A549 (cell line): ENCODE results near the gene SFT2D1. TPM values are rescaled to one million over a fixed set of nuclear protein-coding genes. Genes with fewer than 3 reads are reported as not detected.
A peak's percentile ranks its signal among the peaks of the same experiment; 100 is the strongest.
"Not testable (repeated sequence)": the region's sequence is repeated elsewhere in the genome, so short reads cannot be mapped to it uniquely, and the experiment has no call there.

ENCODE experiments used
- ATAC-seq, 2 experiments: fragments of 200-7000 bp in 1 of 2; fragments of >200 bp in 1 of 2; cut with Nextera tagmentation in 1 of 2; cut with Tn5 transposase in 1 of 2; 3 replicates each; pipeline versions ENCODE4 v1.8.0 to v1.9.1; 2018 to 2020; ENCODE audit warnings: mild to moderate bottlenecking in 1 of 2, moderate library complexity in 1 of 2
- CTCF ChIA-PET: fragments of 300-600 bp; sonication (Branson Sonifier 250); formaldehyde crosslinking; extraction: SDS; loops from one replicate; lab custom pipeline; 2021; ENCODE audit warnings: antibody characterized with exemption, inconsistent platforms; lab: Yijun Ruan, JAX
- POLR2A ChIA-PET: fragments of 350-600 bp; formaldehyde crosslinking; extraction: SDS; loops from one replicate; lab custom pipeline; 2021; ENCODE audit warnings: antibody characterized with exemption, inconsistent platforms; lab: Yijun Ruan, JAX
- DNase-seq, 2 experiments: peaks; one replicate each; pipeline versions ENCODE4 v3.0.0 to v3.0.0-alpha.2; 2011 to 2016; ENCODE audit warnings: low read depth in 1 of 2, low spot score in 1 of 2
- FAIRE-seq: peaks from 2 replicates; lab custom pipeline; 2011; peaks lifted over from hg19 to GRCh38; lab: Jason Lieb, UNC
- H3K27ac ChIP-seq, 2 experiments: fragments of >200 bp; sonication (Bioruptor Twin); formaldehyde crosslinking; 3 replicates each; pipeline ENCODE4 v1.5.1; 2016 to 2017
- H3K4me1 ChIP-seq: fragments of >200 bp; sonication (Bioruptor Twin); formaldehyde crosslinking; 3 replicates; pipeline ENCODE4 v1.6.1; 2016
- H3K4me2 ChIP-seq: fragments of >200 bp; sonication (Bioruptor Twin); formaldehyde crosslinking; 3 replicates; pipeline ENCODE4 v1.6.1; 2016
- H3K4me3 ChIP-seq: fragments of >200 bp; sonication (Bioruptor Twin); formaldehyde crosslinking; 3 replicates; pipeline ENCODE4 v1.5.1; 2016
- H3K9me3 ChIP-seq: fragments of >200 bp; sonication (Bioruptor Twin); formaldehyde crosslinking; 3 replicates; pipeline ENCODE4 v1.6.1; 2016
- ATOH8 ChIP-seq: fragments of 250-450 bp; sonication (Bioruptor Pico); IDR thresholded peaks from 2 replicates; pipeline ENCODE4 v1.5.0; 2020; ENCODE audit warnings: low read depth, mild to moderate bottlenecking, moderate library complexity
- CBX2 ChIP-seq: fragments of 200-600 bp; sonication (generic); IDR thresholded peaks from 2 replicates; pipeline ENCODE4 v1.6.1; 2016; ENCODE audit warnings: low read depth, mild to moderate bottlenecking, borderline replicate concordance
- CEBPB ChIP-seq, 2 experiments: fragments of >200 bp in 1 of 2; sonication (Bioruptor Twin) in 1 of 2; formaldehyde crosslinking in 1 of 2; IDR thresholded peaks; 2 replicates each; pipeline ENCODE4 v1.6.1; 2012 to 2016
- CTCF ChIP-seq: fragments of >200 bp; sonication (Bioruptor Twin); formaldehyde crosslinking; IDR thresholded peaks from 3 replicates; pipeline ENCODE4 v1.5.1; 2016
- EHF ChIP-seq: fragments of 250-450 bp; sonication (Bioruptor Pico); IDR thresholded peaks from 2 replicates; pipeline ENCODE4 v1.5.0; 2020; ENCODE audit warnings: mild to moderate bottlenecking
- ESRRA ChIP-seq: fragments of 150-350 bp; IDR thresholded peaks from 2 replicates; pipeline ENCODE4 v1.6.1; 2014; ENCODE audit warnings: mild to moderate bottlenecking, low read length, borderline replicate concordance
- FOXS1 ChIP-seq: fragments of 250-450 bp; sonication (Bioruptor Pico); IDR thresholded peaks from 2 replicates; pipeline ENCODE4 v1.5.0; 2020; ENCODE audit warnings: mild to moderate bottlenecking, moderate library complexity
- HDAC2 ChIP-seq: fragments of 200-600 bp; sonication (generic); IDR thresholded peaks from 2 replicates; pipeline ENCODE4 v1.6.1; 2016
- HEYL ChIP-seq: fragments of 250-450 bp; sonication (Bioruptor Pico); IDR thresholded peaks from 2 replicates; pipeline ENCODE4 v1.8.0; 2021; ENCODE audit warnings: mild to moderate bottlenecking, moderate library complexity
- HMGXB4 ChIP-seq: fragments of 250-450 bp; sonication (Bioruptor Pico); IDR thresholded peaks from 2 replicates; pipeline ENCODE4 v1.5.0; 2021; ENCODE audit warnings: mild to moderate bottlenecking, moderate library complexity, borderline replicate concordance
- JUN ChIP-seq, 2 experiments: fragments of >200 bp; sonication (Bioruptor Twin); formaldehyde crosslinking; IDR thresholded peaks; 2 replicates in 1 of 2; 3 replicates in 1 of 2; pipeline ENCODE4 v1.6.1; 2016 to 2017
- KDM5A ChIP-seq: fragments of 200-600 bp; sonication (generic); IDR thresholded peaks from 2 replicates; pipeline ENCODE4 v1.6.1; 2016; ENCODE audit warnings: antibody characterized with exemption, mild to moderate bottlenecking
- NPAS2 ChIP-seq: fragments of 250-450 bp; sonication (Bioruptor Pico); IDR thresholded peaks from 2 replicates; pipeline ENCODE4 v1.8.0; 2022; ENCODE audit warnings: mild to moderate bottlenecking, moderate library complexity, borderline replicate concordance
- POLR2A ChIP-seq: IDR thresholded peaks from 2 replicates; pipeline ENCODE4 v1.6.1; 2012; ENCODE audit warnings: mild to moderate bottlenecking, low read length
- RARB ChIP-seq: fragments of 250-450 bp; sonication (Bioruptor Pico); IDR thresholded peaks from 2 replicates; pipeline ENCODE4 v1.8.0; 2021; ENCODE audit warnings: mild to moderate bottlenecking, moderate library complexity
- RCOR1 ChIP-seq: fragments of 150-350 bp; IDR thresholded peaks from 2 replicates; pipeline ENCODE4 v1.6.1; 2014; ENCODE audit warnings: antibody characterized with exemption, low read length, low read depth
- RFX5 ChIP-seq: fragments of 450-650 bp; IDR thresholded peaks from 2 replicates; pipeline ENCODE4 v1.7.1; 2014; ENCODE audit warnings: antibody characterized with exemption, mild to moderate bottlenecking, moderate library complexity
- SMC3 ChIP-seq: fragments of >200 bp; sonication (Bioruptor Twin); formaldehyde crosslinking; IDR thresholded peaks from 3 replicates; pipeline ENCODE4 v1.6.1; 2018; ENCODE audit warnings: inconsistent platforms
- TP53 ChIP-seq: fragments of 250-450 bp; sonication (Bioruptor Pico); IDR thresholded peaks from 2 replicates; pipeline ENCODE4 v1.5.0; 2021; ENCODE audit warnings: mild to moderate bottlenecking, moderate library complexity
- ZC3H11A ChIP-seq: fragments of 450-650 bp; IDR thresholded peaks from 2 replicates; pipeline ENCODE4 v1.6.1; 2014; ENCODE audit warnings: antibody characterized with exemption, mild to moderate bottlenecking
- ZFP36 ChIP-seq: fragments of 450-650 bp; IDR thresholded peaks from 2 replicates; pipeline ENCODE4 v1.6.1; 2014; ENCODE audit warnings: borderline replicate concordance; ENCODE audit not compliant: partially characterized antibody
- WGBS: methylation state at CpG from one replicate; pipeline ENCODE4 v1.1.6; 2017; ENCODE audit errors: missing lambda C conversion rate; 5-methylcytosine and 5-hydroxymethylcytosine counted together
- polyA plus RNA-seq, 4 experiments: library from polyadenylated mRNA; depleted of rRNA in 3 of 4; stranded (reverse); fragments of >200 nt; fragmentation: RNase III in 1 of 4; extraction: RNeasy Plus Mini Kit Qiagen cat#74134 plus additional on column Dnase treatment in 1 of 4; gene quantifications; 2 replicates in 3 of 4; 3 replicates in 1 of 4; pipeline ENCODE4 v1.2.3, GENCODE V29; 2011 to 2017
- TF ChIP-seq, protein P1 (sequence below): fragments of >200 bp; sonication (Bioruptor Twin); formaldehyde crosslinking; IDR thresholded peaks from 3 replicates; pipeline ENCODE4 v1.6.1; 2016
- TF ChIP-seq, protein P2 (sequence below): IDR thresholded peaks from 2 replicates; pipeline ENCODE4 v1.6.1; 2012

The SFT2D1 gene
- polyA plus RNA-seq, 2 of the 4 experiments (the other 2 are of a cell fraction): 48.1 to 74.4 TPM

DNA sequence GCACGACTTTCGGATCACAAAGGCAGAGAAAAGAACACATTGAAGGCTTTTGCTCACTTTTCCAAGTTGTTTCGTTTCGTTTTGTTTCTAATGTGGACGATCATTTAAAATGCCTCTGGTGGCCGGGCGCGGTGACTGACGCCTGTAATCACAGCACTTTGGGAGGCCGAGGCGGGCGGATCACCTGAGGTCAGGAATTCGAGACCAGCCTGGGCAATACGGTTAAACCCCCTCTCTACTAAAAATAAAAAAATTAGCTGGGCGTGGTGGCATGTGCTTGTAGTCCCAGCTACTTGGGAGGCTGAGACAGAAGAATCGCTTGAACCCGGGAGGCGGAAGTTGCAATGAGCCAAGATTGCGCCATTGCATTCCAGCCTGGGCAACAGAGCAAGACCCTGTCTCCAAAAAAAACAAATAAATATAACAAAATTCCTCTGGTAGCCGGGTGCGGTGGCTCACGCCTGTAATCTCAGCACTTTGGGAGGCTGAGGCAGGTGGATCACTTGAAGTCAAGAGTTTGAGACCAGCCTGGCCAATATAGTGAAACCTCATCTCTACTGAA is 41.5 kb upstream of the SFT2D1 start:
- ATAC-seq: peak in 1 of 2 experiments; percentile 7; a peak in 1 of 6 replicates
- Histone ChIP-seq H3K4me3 (peak overlapping the region; percentile 82), H3K4me2 (peak overlapping the region; percentile 91), H3K27ac (peak overlapping the region; percentile 74 to 91; a peak in 5 of 6 replicates)
- TF ChIP-seq CEBPB (IDR thresholded peaks at IDR 0.05): 0 out of 4 replicates have a peak, but pooled peaks of 1 of the 2 experiments have one; percentile 30
- H3K9me3 ChIP-seq, POLR2A ChIA-PET, FAIRE-seq, H3K4me1 ChIP-seq: not testable (repeated sequence)
- DNase-seq: peak in 1 of 2 experiments; percentile 14
- CTCF ChIA-PET: interaction anchor here (0.9 to 1.1 kb wide), 2 partner anchors 9 to 17 kb away, joined by 3 read pairs; no protein-coding TSS in a partner anchor
- 32% methylated on average over 21 of the region's 22 CpGs for WGBS

DNA sequence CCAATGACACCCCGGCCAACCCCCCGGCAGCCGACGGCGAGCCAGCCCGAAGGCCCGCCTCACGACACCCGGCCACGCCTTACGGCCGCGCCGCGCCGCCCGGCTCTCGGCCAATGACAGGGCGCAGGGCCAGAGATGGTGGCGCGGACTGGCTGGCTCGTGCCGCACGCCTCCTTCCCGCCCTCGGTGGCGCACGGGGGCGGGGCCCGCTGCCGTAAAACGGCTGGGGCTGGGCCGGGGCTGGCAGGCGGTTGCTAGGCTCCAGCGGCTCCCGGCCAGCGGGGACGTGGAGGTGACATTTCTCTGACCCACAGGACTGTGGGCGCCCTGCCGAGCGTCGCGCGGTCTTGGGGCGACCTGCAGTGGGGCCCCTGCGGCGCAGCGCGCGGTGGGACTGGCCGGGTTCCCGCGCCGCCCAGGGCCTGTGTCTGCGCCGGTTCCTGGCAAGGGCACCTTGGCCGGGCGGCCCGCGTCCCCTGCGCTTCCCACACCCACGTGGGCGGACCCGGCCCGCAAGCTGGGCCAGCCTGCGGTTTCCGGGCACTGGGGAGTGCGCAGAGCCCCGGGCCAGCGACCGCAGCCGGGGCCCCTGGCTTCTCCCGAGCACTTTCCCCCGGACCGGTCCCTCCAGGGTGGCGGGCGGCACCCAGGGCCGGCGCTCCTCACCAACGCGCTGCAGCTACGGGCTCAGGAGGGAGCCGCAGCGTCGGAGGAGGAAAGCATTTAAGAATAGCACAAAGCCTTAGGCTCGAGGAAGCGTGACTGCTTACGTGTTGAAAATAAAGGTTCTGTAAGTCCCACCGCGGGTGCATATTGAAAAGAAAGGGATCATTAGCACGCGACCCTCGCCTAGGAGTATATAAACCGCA is 40.8 kb upstream of the SFT2D1 start, which contains the start of gene MPC1:
Gene MPC1, minus strand, starts transcription at position 8 of the 869 bp plus-strand sequence. CDS start 64 bp downstream, outside the sequence.
- DNase-seq (peak; percentile 87 to 93), FAIRE-seq (no peak), ATAC-seq (peak; percentile 97 to 98)
- Histone ChIP-seq H3K4me2 (peak within 1 kb of the TSS; percentile 91), H3K27ac (peak within 1 kb of the TSS; percentile 74 to 91), H3K4me3 (peak within 1 kb of the TSS; percentile 82), H3K9me3 (no peaks in the 10 kb centered on the region), H3K4me1 (peaks cover 3% of the 10 kb centered on the region; the same call in 1 of the 3 replicates)
- ChIA-PET CTCF (interaction anchor here (0.9 to 1.1 kb wide), 2 partner anchors 9 to 16 kb away, joined by 3 read pairs; no protein-coding TSS in a partner anchor), POLR2A (interaction anchor here (0.5 kb wide), 1 partner anchor 224 kb away, joined by 3 read pairs; no protein-coding TSS in a partner anchor)
- TF ChIP-seq TP53: no peak
- TF ChIP-seq, protein P1, sequence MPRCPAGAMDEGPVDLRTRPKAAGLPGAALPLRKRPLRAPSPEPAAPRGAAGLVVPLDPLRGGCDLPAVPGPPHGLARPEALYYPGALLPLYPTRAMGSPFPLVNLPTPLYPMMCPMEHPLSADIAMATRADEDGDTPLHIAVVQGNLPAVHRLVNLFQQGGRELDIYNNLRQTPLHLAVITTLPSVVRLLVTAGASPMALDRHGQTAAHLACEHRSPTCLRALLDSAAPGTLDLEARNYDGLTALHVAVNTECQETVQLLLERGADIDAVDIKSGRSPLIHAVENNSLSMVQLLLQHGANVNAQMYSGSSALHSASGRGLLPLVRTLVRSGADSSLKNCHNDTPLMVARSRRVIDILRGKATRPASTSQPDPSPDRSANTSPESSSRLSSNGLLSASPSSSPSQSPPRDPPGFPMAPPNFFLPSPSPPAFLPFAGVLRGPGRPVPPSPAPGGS: 0 out of 3 replicates have a peak, but pooled peaks have one; percentile 50
- TF ChIP-seq, protein P2, sequence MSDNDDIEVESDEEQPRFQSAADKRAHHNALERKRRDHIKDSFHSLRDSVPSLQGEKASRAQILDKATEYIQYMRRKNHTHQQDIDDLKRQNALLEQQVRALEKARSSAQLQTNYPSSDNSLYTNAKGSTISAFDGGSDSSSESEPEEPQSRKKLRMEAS: peak; percentile 32; the same call in 1 of the 2 replicates
- peak in 1 of 2 experiments; percentile 47; a peak in 2 of 5 replicates for TF ChIP-seq JUN (IDR thresholded peaks at IDR 0.05)
- TF ChIP-seq ESRRA: peak; percentile 41; the same call in 1 of the 2 replicates
- no peak for TF ChIP-seq ATOH8 (CRISPR knock-in tag)
- peak; percentile 61 for TF ChIP-seq RFX5
- TF ChIP-seq EHF: no peak
- TF ChIP-seq NPAS2 (CRISPR knock-in tag): no peak
- TF ChIP-seq HEYL (CRISPR knock-in tag): no peak
- TF ChIP-seq POLR2A: peak; percentile 53
- TF ChIP-seq FOXS1 (CRISPR knock-in tag): no peak
- no peak for TF ChIP-seq HDAC2
- WGBS: 3% methylated on average over 9 of the region's 94 CpGs

- DNase-seq (no peak), FAIRE-seq (no peak), ATAC-seq (no peak; a peak in 3 of 6 replicates)
- H3K4me2 ChIP-seq: peak overlapping the region; percentile 88
- TF ChIP-seq CBX2 (no peak), CTCF (no peak), HMGXB4 (CRISPR knock-in tag) (no peak), RARB (CRISPR knock-in tag) (no peak), RCOR1 (no peak), SMC3 (no peak), ZFP36 (no peak), RFX5 (no peak), ZC3H11A (no peak), KDM5A (no peak)
- TF ChIP-seq, protein P2: no peak
- POLR2A ChIA-PET: no interaction called here
- H3K4me3 ChIP-seq: peak overlapping the region; percentile 82
- peak overlapping the region; percentile 52 to 82; a peak in 4 of 6 replicates for H3K27ac ChIP-seq
- no CpG with 5 or more reads among the region's 46 CpGs for whole genome bisulfite sequencing
- CTCF ChIA-PET: no interaction called here
- peaks cover 3% of the 10 kb centered on the region; the same call in 1 of the 3 replicates for H3K4me1 ChIP-seq
- no peaks in the 10 kb centered on the region for H3K9me3 ChIP-seq
These were observed 40.2 kb upstream of the SFT2D1 start for GRCh38 chr6:166382500-166382932.
